Panc1 (cell line): Measurements from ENCODE around the gene TMEM187.

Experiments
- POLR2AphosphoS5 ChIP-seq: IDR thresholded peaks from 2 replicates; pipeline ENCODE4 v1.6.1; 2012; ENCODE audit warnings: mild to moderate bottlenecking, low read depth, low read length, moderate library complexity
- TCF7L2 ChIP-seq: IDR thresholded peaks from 2 replicates; pipeline ENCODE4 v1.6.1; 2011; ENCODE audit warnings: mild to moderate bottlenecking, low read depth, low read length, inconsistent platforms
- TF ChIP-seq, protein P1 (sequence below): fragments of 450-650 bp; IDR thresholded peaks from 2 replicates; pipeline ENCODE4 v1.5.1; 2017; ENCODE audit warnings: mild to moderate bottlenecking
- TF ChIP-seq, protein P2 (sequence below), 2 experiments: IDR thresholded peaks; 2 replicates each; pipeline ENCODE4 v1.6.1; 2011 to 2012; ENCODE audit warnings: low read depth in 2 of 2, control low read depth in 1 of 2, low read length in 1 of 2, mild to moderate bottlenecking in 1 of 2, moderate library complexity in 1 of 2; ENCODE audit not compliant: insufficient read depth in 1 of 2

DNA sequence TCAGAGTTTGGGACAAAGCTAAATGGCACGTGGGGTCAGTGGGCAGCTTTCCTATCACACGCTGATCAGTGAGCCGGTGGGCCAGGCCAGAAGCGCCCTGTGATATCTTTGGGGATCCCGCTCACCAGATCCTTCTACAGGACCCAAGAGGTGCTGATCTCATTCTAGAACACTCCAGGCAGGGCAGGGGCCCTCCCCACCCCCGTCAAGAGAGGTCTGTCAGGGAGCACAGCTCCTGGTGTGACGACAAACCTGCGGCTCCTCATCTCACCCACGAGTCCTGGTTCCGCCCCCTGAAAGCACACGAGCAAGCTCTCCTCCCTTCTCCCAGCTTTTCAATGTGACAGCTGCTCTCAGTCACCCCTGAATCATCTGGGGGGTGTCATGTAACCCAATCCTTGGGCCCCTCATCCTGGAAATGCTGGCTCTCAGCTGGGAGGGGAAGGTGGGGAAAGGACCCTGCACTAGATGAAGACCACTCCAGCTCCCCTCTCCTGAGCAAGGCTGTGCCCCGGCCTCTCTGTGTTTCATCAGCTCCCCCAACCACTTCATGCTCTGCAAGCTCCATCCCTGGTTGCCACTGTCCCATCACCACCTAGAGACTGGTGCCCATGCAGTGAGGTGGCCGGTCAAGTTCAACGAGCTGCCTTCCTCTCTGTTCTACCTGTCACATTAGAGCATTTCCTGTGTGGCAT, 5.6 kb upstream of the TMEM187 start:
- TF ChIP-seq, protein P1, sequence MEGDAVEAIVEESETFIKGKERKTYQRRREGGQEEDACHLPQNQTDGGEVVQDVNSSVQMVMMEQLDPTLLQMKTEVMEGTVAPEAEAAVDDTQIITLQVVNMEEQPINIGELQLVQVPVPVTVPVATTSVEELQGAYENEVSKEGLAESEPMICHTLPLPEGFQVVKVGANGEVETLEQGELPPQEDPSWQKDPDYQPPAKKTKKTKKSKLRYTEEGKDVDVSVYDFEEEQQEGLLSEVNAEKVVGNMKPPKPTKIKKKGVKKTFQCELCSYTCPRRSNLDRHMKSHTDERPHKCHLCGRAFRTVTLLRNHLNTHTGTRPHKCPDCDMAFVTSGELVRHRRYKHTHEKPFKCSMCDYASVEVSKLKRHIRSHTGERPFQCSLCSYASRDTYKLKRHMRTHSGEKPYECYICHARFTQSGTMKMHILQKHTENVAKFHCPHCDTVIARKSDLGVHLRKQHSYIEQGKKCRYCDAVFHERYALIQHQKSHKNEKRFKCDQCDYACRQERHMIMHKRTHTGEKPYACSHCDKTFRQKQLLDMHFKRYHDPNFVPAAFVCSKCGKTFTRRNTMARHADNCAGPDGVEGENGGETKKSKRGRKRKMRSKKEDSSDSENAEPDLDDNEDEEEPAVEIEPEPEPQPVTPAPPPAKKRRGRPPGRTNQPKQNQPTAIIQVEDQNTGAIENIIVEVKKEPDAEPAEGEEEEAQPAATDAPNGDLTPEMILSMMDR = no peak
- TF ChIP-seq, protein P2, sequence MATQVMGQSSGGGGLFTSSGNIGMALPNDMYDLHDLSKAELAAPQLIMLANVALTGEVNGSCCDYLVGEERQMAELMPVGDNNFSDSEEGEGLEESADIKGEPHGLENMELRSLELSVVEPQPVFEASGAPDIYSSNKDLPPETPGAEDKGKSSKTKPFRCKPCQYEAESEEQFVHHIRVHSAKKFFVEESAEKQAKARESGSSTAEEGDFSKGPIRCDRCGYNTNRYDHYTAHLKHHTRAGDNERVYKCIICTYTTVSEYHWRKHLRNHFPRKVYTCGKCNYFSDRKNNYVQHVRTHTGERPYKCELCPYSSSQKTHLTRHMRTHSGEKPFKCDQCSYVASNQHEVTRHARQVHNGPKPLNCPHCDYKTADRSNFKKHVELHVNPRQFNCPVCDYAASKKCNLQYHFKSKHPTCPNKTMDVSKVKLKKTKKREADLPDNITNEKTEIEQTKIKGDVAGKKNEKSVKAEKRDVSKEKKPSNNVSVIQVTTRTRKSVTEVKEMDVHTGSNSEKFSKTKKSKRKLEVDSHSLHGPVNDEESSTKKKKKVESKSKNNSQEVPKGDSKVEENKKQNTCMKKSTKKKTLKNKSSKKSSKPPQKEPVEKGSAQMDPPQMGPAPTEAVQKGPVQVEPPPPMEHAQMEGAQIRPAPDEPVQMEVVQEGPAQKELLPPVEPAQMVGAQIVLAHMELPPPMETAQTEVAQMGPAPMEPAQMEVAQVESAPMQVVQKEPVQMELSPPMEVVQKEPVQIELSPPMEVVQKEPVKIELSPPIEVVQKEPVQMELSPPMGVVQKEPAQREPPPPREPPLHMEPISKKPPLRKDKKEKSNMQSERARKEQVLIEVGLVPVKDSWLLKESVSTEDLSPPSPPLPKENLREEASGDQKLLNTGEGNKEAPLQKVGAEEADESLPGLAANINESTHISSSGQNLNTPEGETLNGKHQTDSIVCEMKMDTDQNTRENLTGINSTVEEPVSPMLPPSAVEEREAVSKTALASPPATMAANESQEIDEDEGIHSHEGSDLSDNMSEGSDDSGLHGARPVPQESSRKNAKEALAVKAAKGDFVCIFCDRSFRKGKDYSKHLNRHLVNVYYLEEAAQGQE (IDR thresholded peaks at IDR 0.05; ENCODE audit: insufficient read depth in 1 of 2, low read depth in 2 of 2, low read length in 1 of 2) = no peak
- TF ChIP-seq POLR2AphosphoS5 (no peak), TCF7L2 (no peak)
